NCI-H510A treated with DMSO at 0.1 percent for 48 hours (cell line): ENCODE data around the gene KCNT2.
"Not testable (repeated sequence)": the region's sequence is repeated elsewhere in the genome, so short reads cannot be mapped to it uniquely, and the experiment has no call there.

Source experiments
- DNase-seq: peaks from one replicate; lab custom pipeline; 2025; lab: John Stamatoyannopoulos, UW

Gene KCNT2

GRCh38 chr1:196317535-196318522, 290.4 kb downstream of the KCNT2 start:
- DNase-seq = peak; percentile 40

GRCh38 chr1:196312739-196313138, 295.5 kb downstream of the KCNT2 start:
- no peak for DNase-seq

DNA sequence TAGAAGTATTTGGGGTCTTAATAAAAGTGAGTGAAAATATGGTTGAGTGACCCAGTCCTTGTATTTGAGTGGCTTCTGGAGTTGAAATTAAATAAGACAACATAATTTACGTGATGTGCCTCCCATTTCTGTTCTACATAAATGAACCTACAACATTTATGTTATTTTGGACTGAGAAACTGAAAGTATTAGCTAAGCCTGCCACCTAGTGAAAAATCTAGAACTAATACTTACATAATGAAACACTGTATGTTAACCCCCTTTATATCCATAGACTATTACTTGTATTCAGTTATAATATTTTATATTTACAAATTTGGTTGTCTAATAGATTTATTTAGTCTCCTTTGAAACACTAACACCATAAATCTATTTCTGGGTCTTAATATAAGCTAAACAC, 298.9 kb downstream of the KCNT2 start:
- DNase-seq = peak; percentile 12

- no peak for DNase-seq
Measured at GRCh38 chr1:196308176-196308575, 300.1 kb downstream of the KCNT2 start.

DNA sequence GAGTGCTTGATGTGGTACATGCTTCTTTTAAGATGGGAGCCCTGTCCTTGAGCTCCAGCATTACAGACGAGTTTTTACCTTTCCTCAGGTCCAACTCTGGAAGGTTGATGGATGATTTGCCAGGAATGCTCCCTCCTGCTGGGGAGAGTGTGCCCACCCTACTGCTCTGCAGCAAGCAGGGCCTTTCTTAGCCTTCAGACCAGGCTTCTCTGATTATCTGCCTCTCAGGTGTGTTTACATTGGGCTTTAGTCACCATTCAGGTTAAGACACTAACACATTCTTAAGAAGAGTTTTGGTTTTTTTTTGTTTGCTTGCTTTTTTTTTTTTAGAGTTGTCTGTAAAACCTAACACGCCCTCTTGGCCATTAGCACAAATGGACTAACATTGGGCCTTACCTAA, 301.8 kb downstream of the KCNT2 start:
- DNase-seq = no peak

GRCh38 chr1:196305216-196305615, 303.0 kb downstream of the KCNT2 start:
- DNase-seq = no peak

GRCh38 chr1:196302981-196303380, 305.3 kb downstream of the KCNT2 start:
- DNase-seq = no peak

GRCh38 chr1:196302420-196302819, 305.8 kb downstream of the KCNT2 start:
- no peak for DNase-seq

GRCh38 chr1:196295766-196296165, 312.5 kb downstream of the KCNT2 start:
- no peak for DNase-seq

- DNase-seq = no peak
Measured at GRCh38 chr1:196278816-196279215, 329.4 kb downstream of the KCNT2 start.

- no peak for DNase-seq
Measured at GRCh38 chr1:196277860-196278259, 330.4 kb downstream of the KCNT2 start.

GRCh38 chr1:196271212-196271947, 336.9 kb downstream of the KCNT2 start:
- DNase-seq = no peak

DNA sequence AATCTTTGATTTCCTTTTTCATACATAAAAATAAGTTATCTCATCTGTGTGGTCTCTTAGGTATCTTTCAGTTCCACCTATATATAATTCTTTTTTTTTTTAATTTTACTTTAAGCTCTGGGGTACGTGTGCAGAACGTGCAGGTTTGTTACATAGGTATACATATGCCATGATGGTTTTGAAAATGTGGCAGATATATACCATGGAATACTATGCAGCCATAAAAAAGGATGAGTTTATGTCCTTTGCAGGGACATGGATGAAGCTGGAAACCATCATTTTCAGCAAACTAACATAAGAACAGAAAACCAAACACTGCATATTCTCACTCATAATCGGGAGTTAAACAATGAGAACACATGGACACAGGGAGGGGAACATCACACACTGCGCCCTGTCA, 345.2 kb downstream of the KCNT2 start:
- not testable (repeated sequence) for DNase-seq

DNA sequence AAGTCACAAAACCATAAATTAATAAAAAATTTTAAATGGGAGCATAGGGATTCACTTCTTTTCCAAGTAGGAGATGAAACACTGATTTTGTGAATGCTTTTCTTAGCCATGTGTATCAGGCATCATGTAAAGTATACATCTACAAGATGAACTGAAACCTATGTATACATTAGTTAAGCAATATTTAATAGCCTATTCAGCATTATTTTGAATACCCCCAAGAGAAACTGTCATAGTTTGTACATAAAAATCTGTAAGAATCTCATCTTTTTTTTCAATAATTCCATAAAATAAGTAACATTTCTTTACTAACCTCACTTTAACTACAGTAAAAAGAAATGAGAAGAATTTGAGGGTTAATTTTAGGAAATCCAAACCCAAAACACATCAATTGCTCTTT, 348.0 kb downstream of the KCNT2 start:
- no peak for DNase-seq

GRCh38 chr1:196259316-196259715, 348.9 kb downstream of the KCNT2 start:
- no peak for DNase-seq

- DNase-seq = no peak
Measured at GRCh38 chr1:196255762-196256161, 352.5 kb downstream of the KCNT2 start.

DNA sequence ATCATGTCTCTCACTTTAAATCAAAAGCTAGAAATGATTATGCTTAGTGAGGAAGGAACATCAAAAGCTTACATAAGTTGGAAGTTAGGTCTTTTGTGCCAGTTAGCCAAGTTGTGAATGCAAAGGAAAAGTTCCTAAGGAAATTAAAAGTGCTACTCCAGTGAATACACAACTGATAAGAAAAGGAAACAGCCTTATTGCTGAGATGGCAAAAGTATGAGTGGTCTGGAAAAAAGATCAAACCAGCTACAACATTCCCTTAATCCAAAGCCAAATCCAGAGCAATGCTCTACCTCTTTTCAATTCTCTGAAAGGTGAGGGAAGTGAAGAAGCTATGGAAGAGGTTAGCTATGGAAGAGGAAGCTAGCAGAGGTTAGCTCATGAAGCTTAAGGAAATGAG, 378.7 kb downstream of the KCNT2 start:
- no peak for DNase-seq

DNA sequence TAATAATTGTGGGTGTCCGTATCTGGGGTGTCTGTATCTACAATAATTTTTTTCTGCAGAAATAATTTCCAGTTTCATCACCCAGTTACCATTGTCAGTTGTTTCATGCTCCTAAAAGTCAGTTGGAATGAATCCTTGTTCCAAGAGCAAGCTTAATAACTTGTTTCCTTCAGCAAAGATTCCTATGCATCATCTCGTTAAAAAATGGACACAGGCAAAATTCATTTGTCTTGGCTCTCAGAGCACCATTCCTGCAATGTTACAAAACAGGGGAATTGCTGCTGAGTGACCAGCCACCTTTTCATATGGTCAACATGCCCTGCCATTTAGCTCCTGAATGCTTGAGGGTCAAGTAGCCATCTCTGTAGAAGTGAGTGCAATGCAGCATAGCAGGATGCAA, 393.4 kb downstream of the KCNT2 start:
- no peak for DNase-seq

DNA sequence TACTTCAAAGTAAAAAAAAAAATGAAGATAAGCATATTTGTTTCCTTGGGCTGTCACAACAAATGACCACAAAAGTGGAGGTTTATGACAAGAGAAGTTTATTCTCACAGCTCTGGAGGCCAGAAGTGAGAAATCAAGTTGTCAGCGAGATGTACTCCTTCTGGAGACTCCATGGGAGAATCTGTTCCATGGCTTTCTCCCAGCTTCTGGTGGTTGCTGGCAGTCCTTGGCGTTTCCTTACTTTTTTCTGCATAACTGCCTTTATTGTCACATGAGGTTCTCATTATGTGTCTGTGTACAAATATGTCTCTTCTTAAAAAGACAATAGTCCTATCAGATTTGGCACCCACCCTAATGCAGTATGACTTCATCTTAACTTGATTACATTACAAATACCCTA, 398.3 kb downstream of the KCNT2 start:
- no peak for DNase-seq

DNA sequence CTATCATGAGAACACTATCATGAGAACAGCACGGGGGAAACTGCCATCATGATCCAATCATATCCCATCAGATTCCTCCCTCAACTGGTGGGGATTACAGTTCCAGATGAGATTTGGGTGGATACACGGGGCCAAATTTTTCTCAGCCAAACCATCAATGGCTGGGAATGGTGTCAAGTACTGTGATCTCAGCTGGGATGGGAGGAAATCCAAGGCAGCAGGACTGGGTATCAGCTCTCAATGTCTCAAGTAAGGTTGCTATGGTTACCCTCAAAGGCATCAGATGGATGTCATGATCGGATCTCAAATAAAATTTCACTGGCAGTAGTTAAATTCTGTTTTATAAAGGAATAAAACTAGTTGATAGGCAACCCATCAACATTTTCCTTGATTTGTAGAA, 399.0 kb downstream of the KCNT2 start:
- no peak for DNase-seq

GRCh38 chr1:196207612-196208217, 400.5 kb downstream of the KCNT2 start:
- no peak for DNase-seq

DNA sequence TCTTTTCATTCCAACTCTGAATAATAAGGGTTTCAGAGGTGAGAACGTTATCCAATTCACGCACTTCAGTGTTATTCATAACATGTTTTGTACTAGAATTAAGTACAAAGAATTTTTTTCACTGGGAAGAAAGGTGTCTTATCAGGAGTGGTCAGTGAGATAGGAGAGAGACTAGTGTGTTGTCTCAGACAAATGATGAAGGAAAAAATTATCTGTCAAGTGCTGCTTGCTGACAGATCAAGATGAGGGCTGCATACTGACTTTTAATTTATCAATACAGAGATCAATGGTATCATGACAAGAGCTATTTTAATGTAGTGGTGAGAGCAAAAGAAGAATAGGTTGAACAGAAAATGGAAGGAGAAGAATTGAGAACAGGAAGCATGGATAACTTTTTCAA, 402.4 kb downstream of the KCNT2 start:
- no peak for DNase-seq

GRCh38 chr1:196196486-196196885, 411.8 kb downstream of the KCNT2 start:
- no peak for DNase-seq
